Right lobe of liver (tissue), 4 donors: Measurements from ENCODE around the gene SMARCC2.

Experiments used
- POLR2A ChIP-seq: fragments of 450-650 bp; IDR thresholded peaks from one replicate; pipeline ENCODE4 v1.6.1; 2017; ENCODE audit warnings: antibody characterized with exemption, mild to moderate bottlenecking
- TF ChIP-seq, protein P1 (sequence below), 4 donors: fragments of 200-600 bp in 3 of 4; fragments of 450-650 bp in 1 of 4; IDR thresholded peaks; one replicate each; pipeline versions ENCODE4 v1.5.1 to v1.8.0; 2016 to 2022; ENCODE audit warnings: antibody characterized with exemption in 4 of 4, mild to moderate bottlenecking in 2 of 4
- donor health status: DM: no; HTN: no; CAD: no.
- donor health status: DM: no; HTN: no; CAD: no.
- donor health status: DM: no; HTN: yes; CAD: no.

DNA sequence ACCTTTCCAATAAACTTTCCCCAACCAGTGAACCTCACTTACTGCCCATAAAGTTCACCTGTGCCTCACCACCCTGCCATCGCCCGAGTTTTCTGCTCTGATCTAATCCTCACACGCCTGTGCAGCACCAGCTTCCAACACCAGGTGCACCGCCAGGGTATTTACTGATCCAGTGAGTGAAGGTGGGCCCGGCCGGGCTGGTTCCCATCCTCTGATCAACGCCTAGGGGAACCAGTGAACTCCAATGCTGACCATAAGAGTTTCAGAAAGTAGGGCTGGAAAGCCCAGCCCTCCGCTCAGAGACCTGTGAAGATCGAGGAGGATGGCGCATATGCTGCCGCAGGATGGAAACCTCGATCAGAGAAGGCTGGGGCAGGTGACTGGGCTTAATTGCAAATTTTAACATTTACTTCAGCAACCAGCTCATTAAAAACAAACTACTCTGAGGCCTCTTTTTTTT, 37.6 kb downstream of the SMARCC2 start:
- TF ChIP-seq, protein P1, sequence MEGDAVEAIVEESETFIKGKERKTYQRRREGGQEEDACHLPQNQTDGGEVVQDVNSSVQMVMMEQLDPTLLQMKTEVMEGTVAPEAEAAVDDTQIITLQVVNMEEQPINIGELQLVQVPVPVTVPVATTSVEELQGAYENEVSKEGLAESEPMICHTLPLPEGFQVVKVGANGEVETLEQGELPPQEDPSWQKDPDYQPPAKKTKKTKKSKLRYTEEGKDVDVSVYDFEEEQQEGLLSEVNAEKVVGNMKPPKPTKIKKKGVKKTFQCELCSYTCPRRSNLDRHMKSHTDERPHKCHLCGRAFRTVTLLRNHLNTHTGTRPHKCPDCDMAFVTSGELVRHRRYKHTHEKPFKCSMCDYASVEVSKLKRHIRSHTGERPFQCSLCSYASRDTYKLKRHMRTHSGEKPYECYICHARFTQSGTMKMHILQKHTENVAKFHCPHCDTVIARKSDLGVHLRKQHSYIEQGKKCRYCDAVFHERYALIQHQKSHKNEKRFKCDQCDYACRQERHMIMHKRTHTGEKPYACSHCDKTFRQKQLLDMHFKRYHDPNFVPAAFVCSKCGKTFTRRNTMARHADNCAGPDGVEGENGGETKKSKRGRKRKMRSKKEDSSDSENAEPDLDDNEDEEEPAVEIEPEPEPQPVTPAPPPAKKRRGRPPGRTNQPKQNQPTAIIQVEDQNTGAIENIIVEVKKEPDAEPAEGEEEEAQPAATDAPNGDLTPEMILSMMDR (IDR thresholded peaks at IDR 0.05) = peak; percentile 16 to 59 (median 26)
- no peak for TF ChIP-seq POLR2A
